T-helper 1 cell treated with Interleukin-12 subunit alpha and Interleukin-12 subunit beta and Interleukin-4 antibody, amounts not matched to agents 30 μg/mL and 1 μg/mL, for 36 hours (primary cell): Measurements from ENCODE around the gene CACNG7.
A peak's percentile ranks its signal among the peaks of the same experiment; 100 is the strongest.

Experiments
- H3K27ac Mint-ChIP-seq: one replicate; pipeline ENCODE4 v1.8.0; 2021; ENCODE audit warnings: mild to moderate bottlenecking, mixed read lengths
- H3K27me3 Mint-ChIP-seq: one replicate; pipeline ENCODE4 v1.8.0; 2021; ENCODE audit warnings: low read depth, mixed read lengths
- H3K36me3 Mint-ChIP-seq: one replicate; pipeline ENCODE4 v1.8.0; 2021; ENCODE audit warnings: low read depth, mixed read lengths
- H3K4me1 Mint-ChIP-seq: one replicate; pipeline ENCODE4 v1.8.0; 2021; ENCODE audit warnings: low read depth, mixed read lengths
- H3K4me3 Mint-ChIP-seq: one replicate; pipeline ENCODE4 v1.8.0; 2021; ENCODE audit warnings: mild to moderate bottlenecking, moderate library complexity, mixed read lengths
- H3K9me3 Mint-ChIP-seq: one replicate; pipeline ENCODE4 v1.8.0; 2021; ENCODE audit warnings: mixed read lengths

Gene CACNG7

GRCh38 chr19:53907193-53907581 lies 1.9 kb upstream of the CACNG7 start:
- peaks cover 25% of the 10 kb centered on the region for H3K4me1 Mint-ChIP-seq
- H3K9me3 Mint-ChIP-seq, result no peaks in the 10 kb centered on the region
- peaks cover 70% of the 10 kb centered on the region for H3K27me3 Mint-ChIP-seq
- no peak overlapping the region for H3K4me3 Mint-ChIP-seq
- H3K27ac Mint-ChIP-seq, result no peak overlapping the region
- H3K36me3 Mint-ChIP-seq, result peaks cover 2% of the 10 kb centered on the region

GRCh38 chr19:53907690-53908089 lies 1.4 kb upstream of the CACNG7 start:
- Mint-ChIP-seq H3K36me3 (peaks cover 2% of the 10 kb centered on the region), H3K4me1 (peaks cover 25% of the 10 kb centered on the region), H3K9me3 (no peaks in the 10 kb centered on the region), H3K4me3 (no peak overlapping the region), H3K27me3 (peaks cover 71% of the 10 kb centered on the region), H3K27ac (no peak overlapping the region)

- no peaks in the 10 kb centered on the region for H3K9me3 Mint-ChIP-seq
- peaks cover 2% of the 10 kb centered on the region for H3K36me3 Mint-ChIP-seq
- H3K27ac Mint-ChIP-seq, result no peak overlapping the region
- peak overlapping the region; percentile 22 for H3K4me3 Mint-ChIP-seq
- H3K27me3 Mint-ChIP-seq, result peaks cover 71% of the 10 kb centered on the region
- H3K4me1 Mint-ChIP-seq, result peaks cover 25% of the 10 kb centered on the region
Observed at GRCh38 chr19:53908106-53908934, 758 bp upstream of the CACNG7 start.

- Mint-ChIP-seq H3K27me3 (peaks cover 71% of the 10 kb centered on the region), H3K27ac (no peak overlapping the region), H3K4me1 (peaks cover 19% of the 10 kb centered on the region), H3K36me3 (peaks cover 2% of the 10 kb centered on the region), H3K4me3 (no peak overlapping the region), H3K9me3 (no peaks in the 10 kb centered on the region)
Observed at GRCh38 chr19:53909471-53910169, 542 bp downstream of the CACNG7 start.

GRCh38 chr19:53910170-53910518 lies 1.1 kb downstream of the CACNG7 start:
- no peak overlapping the region for H3K4me3 Mint-ChIP-seq
- peaks cover 66% of the 10 kb centered on the region for H3K27me3 Mint-ChIP-seq
- H3K27ac Mint-ChIP-seq, result no peak overlapping the region
- no peaks in the 10 kb centered on the region for H3K9me3 Mint-ChIP-seq
- H3K4me1 Mint-ChIP-seq, result peaks cover 14% of the 10 kb centered on the region
- peaks cover 2% of the 10 kb centered on the region for H3K36me3 Mint-ChIP-seq

GRCh38 chr19:53912653-53913052 lies 3.6 kb downstream of the CACNG7 start:
- Mint-ChIP-seq H3K27me3 (peaks cover 42% of the 10 kb centered on the region), H3K9me3 (no peaks in the 10 kb centered on the region), H3K4me1 (peaks cover 5% of the 10 kb centered on the region), H3K4me3 (no peak overlapping the region), H3K36me3 (peaks cover 2% of the 10 kb centered on the region), H3K27ac (no peak overlapping the region)

- Mint-ChIP-seq H3K4me1 (no peaks in the 10 kb centered on the region), H3K36me3 (no peaks in the 10 kb centered on the region), H3K27me3 (peaks cover 23% of the 10 kb centered on the region), H3K27ac (no peak overlapping the region), H3K9me3 (no peaks in the 10 kb centered on the region), H3K4me3 (no peak overlapping the region)
Observed at GRCh38 chr19:53915000-53915399, 5.9 kb downstream of the CACNG7 start.

GRCh38 chr19:53916004-53916403 lies 6.9 kb downstream of the CACNG7 start:
- peaks cover 13% of the 10 kb centered on the region for H3K27me3 Mint-ChIP-seq
- H3K4me3 Mint-ChIP-seq, result no peak overlapping the region
- H3K36me3 Mint-ChIP-seq, result no peaks in the 10 kb centered on the region
- no peaks in the 10 kb centered on the region for H3K4me1 Mint-ChIP-seq
- no peak overlapping the region for H3K27ac Mint-ChIP-seq
- no peaks in the 10 kb centered on the region for H3K9me3 Mint-ChIP-seq

- Mint-ChIP-seq H3K27me3 (no peaks in the 10 kb centered on the region), H3K4me1 (no peaks in the 10 kb centered on the region), H3K36me3 (no peaks in the 10 kb centered on the region), H3K9me3 (no peaks in the 10 kb centered on the region), H3K27ac (no peak overlapping the region), H3K4me3 (no peak overlapping the region)
Observed at GRCh38 chr19:53917356-53917755, 8.3 kb downstream of the CACNG7 start.

GRCh38 chr19:53927739-53928138 lies 18.7 kb downstream of the CACNG7 start:
- Mint-ChIP-seq H3K27ac (no peak overlapping the region), H3K4me3 (no peak overlapping the region), H3K9me3 (peaks cover 9% of the 10 kb centered on the region), H3K4me1 (no peaks in the 10 kb centered on the region), H3K27me3 (peaks cover 3% of the 10 kb centered on the region), H3K36me3 (no peaks in the 10 kb centered on the region)

GRCh38 chr19:53936029-53936428 lies 27.0 kb downstream of the CACNG7 start:
- H3K36me3 Mint-ChIP-seq, result no peaks in the 10 kb centered on the region
- peaks cover under 1% of the 10 kb centered on the region for H3K27me3 Mint-ChIP-seq
- no peaks in the 10 kb centered on the region for H3K9me3 Mint-ChIP-seq
- H3K4me1 Mint-ChIP-seq, result no peaks in the 10 kb centered on the region
- no peak overlapping the region for H3K27ac Mint-ChIP-seq
- H3K4me3 Mint-ChIP-seq, result no peak overlapping the region

GRCh38 chr19:53942001-53942786 lies 33.1 kb downstream of the CACNG7 start:
- Mint-ChIP-seq H3K27me3 (peaks cover 37% of the 10 kb centered on the region), H3K4me1 (no peaks in the 10 kb centered on the region), H3K36me3 (no peaks in the 10 kb centered on the region), H3K27ac (no peak overlapping the region), H3K9me3 (no peaks in the 10 kb centered on the region), H3K4me3 (no peak overlapping the region)

GRCh38 chr19:53944416-53944815 lies 35.3 kb downstream of the CACNG7 start:
- Mint-ChIP-seq H3K36me3 (no peaks in the 10 kb centered on the region), H3K27me3 (peaks cover 37% of the 10 kb centered on the region), H3K27ac (no peak overlapping the region), H3K9me3 (no peaks in the 10 kb centered on the region), H3K4me3 (no peak overlapping the region), H3K4me1 (no peaks in the 10 kb centered on the region)

- Mint-ChIP-seq H3K9me3 (no peaks in the 10 kb centered on the region), H3K36me3 (no peaks in the 10 kb centered on the region), H3K27ac (no peak overlapping the region), H3K4me1 (no peaks in the 10 kb centered on the region), H3K4me3 (no peak overlapping the region), H3K27me3 (peaks cover 37% of the 10 kb centered on the region)
Observed at GRCh38 chr19:53944933-53945332, 35.9 kb downstream of the CACNG7 start.

- Mint-ChIP-seq H3K36me3 (no peaks in the 10 kb centered on the region), H3K4me1 (no peaks in the 10 kb centered on the region), H3K27me3 (peaks cover 37% of the 10 kb centered on the region), H3K4me3 (no peak overlapping the region), H3K27ac (no peak overlapping the region), H3K9me3 (no peaks in the 10 kb centered on the region)
Observed at GRCh38 chr19:53945441-53945840, 36.4 kb downstream of the CACNG7 start.
